HepG2 (cell line): ENCODE data around the gene ARID1A. TPM values are rescaled to one million over a fixed set of nuclear protein-coding genes. Genes with fewer than 3 reads are reported as not detected.

ENCODE experiments used
- AGO2 ChIP-seq: fragments of 200-400 bp; formaldehyde crosslinking; optimal IDR thresholded peaks from 2 replicates; pipeline ENCODE3; 2017; ENCODE audit warnings: mild to moderate bottlenecking, low read depth, low read length, moderate library complexity
- DNMT3B ChIP-seq: conservative IDR thresholded peaks from 2 replicates; pipeline ENCODE4 v1.6.1; 2016; ENCODE audit warnings: missing biosample characterization, control low read depth
- DR1 ChIP-seq: sonication (generic); formaldehyde crosslinking; IDR thresholded peaks from 2 replicates; pipeline ENCODE4 v1.8.0; 2021; ENCODE audit warnings: mild to moderate bottlenecking, missing genetic modification reagents, inconsistent platforms
- MEIS2 ChIP-seq: sonication (generic); formaldehyde crosslinking; IDR thresholded peaks from 2 replicates; pipeline ENCODE4 v1.9.0; 2021; ENCODE audit warnings: mild to moderate bottlenecking, missing genetic modification reagents
- PRMT3 ChIP-seq: sonication (generic); formaldehyde crosslinking; IDR thresholded peaks from 2 replicates; pipeline ENCODE4 v1.8.1; 2022; ENCODE audit warnings: low read depth, mild to moderate bottlenecking, moderate library complexity, missing genetic modification reagents, borderline replicate concordance
- SRSF4 ChIP-seq: fragments of 200-400 bp; formaldehyde crosslinking; IDR thresholded peaks from one replicate; pipeline ENCODE4 v1.6.1; 2018; ENCODE audit warnings: mild to moderate bottlenecking, low read depth, low read length, moderate library complexity; ENCODE audit not compliant: poor library complexity, severe bottlenecking
- TCF7 ChIP-seq: sonication (generic); IDR thresholded peaks from 2 replicates; pipeline ENCODE4 v1.6.1; 2016; ENCODE audit warnings: antibody characterized with exemption, low read depth
- ZBTB7B ChIP-seq: sonication (generic); formaldehyde crosslinking; IDR thresholded peaks from 2 replicates; pipeline ENCODE4 v1.4.0; 2020; ENCODE audit warnings: missing genetic modification reagents
- ZFP36 ChIP-seq: fragments of 150-350 bp; IDR thresholded peaks from 2 replicates; pipeline ENCODE4 v1.6.1; 2018; ENCODE audit warnings: borderline replicate concordance, low read length, low read depth; ENCODE audit not compliant: partially characterized antibody
- ZNF263 ChIP-seq: sonication (generic); formaldehyde crosslinking; IDR thresholded peaks from 2 replicates; pipeline ENCODE4 v1.4.0; 2020; ENCODE audit warnings: missing genetic modification reagents
- ZNF567 ChIP-seq: sonication (generic); formaldehyde crosslinking; IDR thresholded peaks from 2 replicates; pipeline ENCODE4 v1.8.1; 2023; ENCODE audit warnings: mild to moderate bottlenecking, missing genetic modification reagents, borderline replicate concordance
- ZNF614 ChIP-seq: IDR thresholded peaks from 2 replicates; pipeline ENCODE4 v1.6.1; 2018; ENCODE audit warnings: missing biosample characterization, missing genetic modification reagents, inconsistent platforms, borderline replicate concordance
- ZNF879 ChIP-seq: sonication (generic); formaldehyde crosslinking; IDR thresholded peaks from 2 replicates; pipeline ENCODE4 v1.8.1; 2023; ENCODE audit warnings: missing genetic modification reagents
- polyA plus RNA-seq, 8 experiments: library from polyadenylated mRNA; depleted of rRNA in 3 of 8; stranded (reverse) in 7 of 8; unstranded in 1 of 8; fragments of >200 nt; fragmentation: Illumina TruSeq in 4 of 8; extraction: Trizol in 4 of 8; gene quantifications; 2 replicates each; pipeline versions ENCODE4 v1.2.1 to v1.2.3, GENCODE V29; 2011 to 2016; ENCODE audit warnings: low read depth in 4 of 8, missing spikeins in 1 of 8, mixed read lengths in 1 of 8; ENCODE audit not compliant: insufficient read depth in 1 of 8
- total RNA-seq, 5 experiments: library from RNA; depleted of rRNA; stranded (reverse); fragments of >200 nt; fragmentation: Illumina TruSeq; extraction: Trizol; gene quantifications; 2 replicates each; pipeline ENCODE4 v1.2.3, GENCODE V29; 2016; ENCODE audit warnings: low read depth in 1 of 5
- TF ChIP-seq, protein P1 (sequence below): sonication (generic); formaldehyde crosslinking; IDR thresholded peaks from 2 replicates; pipeline ENCODE4 v1.4.0; 2020; ENCODE audit warnings: missing genetic modification reagents
- TF ChIP-seq, protein P2 (sequence below): sonication (generic); formaldehyde crosslinking; IDR thresholded peaks from 2 replicates; pipeline ENCODE4 v1.8.1; 2023; ENCODE audit warnings: mild to moderate bottlenecking, missing genetic modification reagents, borderline replicate concordance
- TF ChIP-seq, protein P3 (sequence below): sonication (generic); formaldehyde crosslinking; IDR thresholded peaks from 2 replicates; pipeline ENCODE4 v1.8.0; 2022; ENCODE audit warnings: missing genetic modification reagents, mild to moderate bottlenecking, borderline replicate concordance
- TF ChIP-seq, protein P4 (sequence below): IDR thresholded peaks from 2 replicates; pipeline ENCODE4 v1.6.1; 2016; ENCODE audit warnings: low read depth, missing genetic modification reagents, missing compliant biosample characterization
- TF ChIP-seq, protein P5 (sequence below): sonication (generic); formaldehyde crosslinking; IDR thresholded peaks from 2 replicates; pipeline ENCODE4 v1.5.0; 2020; ENCODE audit warnings: missing genetic modification reagents

The ARID1A gene
- total and polyA plus RNA-seq, 2 of the 13 experiments (the other 11 are each of a cell fraction or from before 2014, with no cell fraction given), result 11.9 to 15.9 TPM

DNA sequence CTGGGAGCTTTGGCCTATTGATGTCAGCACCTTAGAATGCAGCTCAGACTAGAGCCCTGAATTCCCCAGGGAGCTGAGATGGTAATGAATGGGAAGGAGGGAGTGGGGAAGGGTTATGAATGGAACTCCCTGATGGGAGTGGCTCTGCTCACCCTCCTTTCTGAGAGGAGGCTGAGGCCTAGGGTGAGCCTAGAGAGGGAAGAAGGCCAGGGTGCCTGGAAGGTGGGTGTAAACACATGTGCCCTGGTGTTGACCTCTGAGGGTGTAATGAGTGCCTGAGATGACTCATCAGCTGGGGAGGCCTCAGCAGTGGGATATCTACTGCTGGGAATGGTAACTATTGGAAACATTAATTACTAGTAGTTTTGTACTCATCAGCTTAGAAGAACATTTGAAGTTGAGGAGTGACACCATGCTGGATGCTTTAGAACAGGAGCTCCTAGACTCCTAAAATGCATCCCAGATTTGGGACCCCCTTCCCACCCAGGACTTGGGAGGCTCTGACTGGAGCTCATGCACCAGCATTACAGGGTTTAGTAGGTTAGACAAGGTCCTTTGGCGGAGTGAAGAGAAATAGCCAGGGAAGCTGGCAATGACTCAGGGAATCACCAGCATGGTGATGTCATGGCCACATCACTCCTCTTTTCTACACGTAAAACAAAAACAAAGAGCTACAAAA lies 76.0 kb downstream of the ARID1A start (continued):
- TF ChIP-seq, protein P1, sequence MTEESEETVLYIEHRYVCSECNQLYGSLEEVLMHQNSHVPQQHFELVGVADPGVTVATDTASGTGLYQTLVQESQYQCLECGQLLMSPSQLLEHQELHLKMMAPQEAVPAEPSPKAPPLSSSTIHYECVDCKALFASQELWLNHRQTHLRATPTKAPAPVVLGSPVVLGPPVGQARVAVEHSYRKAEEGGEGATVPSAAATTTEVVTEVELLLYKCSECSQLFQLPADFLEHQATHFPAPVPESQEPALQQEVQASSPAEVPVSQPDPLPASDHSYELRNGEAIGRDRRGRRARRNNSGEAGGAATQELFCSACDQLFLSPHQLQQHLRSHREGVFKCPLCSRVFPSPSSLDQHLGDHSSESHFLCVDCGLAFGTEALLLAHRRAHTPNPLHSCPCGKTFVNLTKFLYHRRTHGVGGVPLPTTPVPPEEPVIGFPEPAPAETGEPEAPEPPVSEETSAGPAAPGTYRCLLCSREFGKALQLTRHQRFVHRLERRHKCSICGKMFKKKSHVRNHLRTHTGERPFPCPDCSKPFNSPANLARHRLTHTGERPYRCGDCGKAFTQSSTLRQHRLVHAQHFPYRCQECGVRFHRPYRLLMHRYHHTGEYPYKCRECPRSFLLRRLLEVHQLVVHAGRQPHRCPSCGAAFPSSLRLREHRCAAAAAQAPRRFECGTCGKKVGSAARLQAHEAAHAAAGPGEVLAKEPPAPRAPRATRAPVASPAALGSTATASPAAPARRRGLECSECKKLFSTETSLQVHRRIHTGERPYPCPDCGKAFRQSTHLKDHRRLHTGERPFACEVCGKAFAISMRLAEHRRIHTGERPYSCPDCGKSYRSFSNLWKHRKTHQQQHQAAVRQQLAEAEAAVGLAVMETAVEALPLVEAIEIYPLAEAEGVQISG (CRISPR knock-in tag), result no peak
- TF ChIP-seq SRSF4, result no peak
- no peak for TF ChIP-seq DNMT3B (CRISPR knock-in tag)
- 0 out of 2 replicates have a peak, but pooled peaks have one; percentile 62 for TF ChIP-seq ZNF614 (CRISPR knock-in tag)
- no peak for TF ChIP-seq TCF7
- TF ChIP-seq AGO2, result no peak
- TF ChIP-seq, protein P2, sequence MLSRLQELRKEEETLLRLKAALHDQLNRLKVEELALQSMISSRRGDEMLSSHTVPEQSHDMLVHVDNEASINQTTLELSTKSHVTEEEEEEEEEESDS, result no peak
- TF ChIP-seq DR1 (CRISPR knock-in tag), result no peak
- TF ChIP-seq ZNF879, result no peak
- TF ChIP-seq ZFP36, result no peak
- TF ChIP-seq ZBTB7B (CRISPR knock-in tag), result no peak
- no peak for TF ChIP-seq ZNF567
- TF ChIP-seq PRMT3, result no peak
- TF ChIP-seq, protein P3, sequence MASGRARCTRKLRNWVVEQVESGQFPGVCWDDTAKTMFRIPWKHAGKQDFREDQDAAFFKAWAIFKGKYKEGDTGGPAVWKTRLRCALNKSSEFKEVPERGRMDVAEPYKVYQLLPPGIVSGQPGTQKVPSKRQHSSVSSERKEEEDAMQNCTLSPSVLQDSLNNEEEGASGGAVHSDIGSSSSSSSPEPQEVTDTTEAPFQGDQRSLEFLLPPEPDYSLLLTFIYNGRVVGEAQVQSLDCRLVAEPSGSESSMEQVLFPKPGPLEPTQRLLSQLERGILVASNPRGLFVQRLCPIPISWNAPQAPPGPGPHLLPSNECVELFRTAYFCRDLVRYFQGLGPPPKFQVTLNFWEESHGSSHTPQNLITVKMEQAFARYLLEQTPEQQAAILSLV, result no peak
- TF ChIP-seq, protein P4, sequence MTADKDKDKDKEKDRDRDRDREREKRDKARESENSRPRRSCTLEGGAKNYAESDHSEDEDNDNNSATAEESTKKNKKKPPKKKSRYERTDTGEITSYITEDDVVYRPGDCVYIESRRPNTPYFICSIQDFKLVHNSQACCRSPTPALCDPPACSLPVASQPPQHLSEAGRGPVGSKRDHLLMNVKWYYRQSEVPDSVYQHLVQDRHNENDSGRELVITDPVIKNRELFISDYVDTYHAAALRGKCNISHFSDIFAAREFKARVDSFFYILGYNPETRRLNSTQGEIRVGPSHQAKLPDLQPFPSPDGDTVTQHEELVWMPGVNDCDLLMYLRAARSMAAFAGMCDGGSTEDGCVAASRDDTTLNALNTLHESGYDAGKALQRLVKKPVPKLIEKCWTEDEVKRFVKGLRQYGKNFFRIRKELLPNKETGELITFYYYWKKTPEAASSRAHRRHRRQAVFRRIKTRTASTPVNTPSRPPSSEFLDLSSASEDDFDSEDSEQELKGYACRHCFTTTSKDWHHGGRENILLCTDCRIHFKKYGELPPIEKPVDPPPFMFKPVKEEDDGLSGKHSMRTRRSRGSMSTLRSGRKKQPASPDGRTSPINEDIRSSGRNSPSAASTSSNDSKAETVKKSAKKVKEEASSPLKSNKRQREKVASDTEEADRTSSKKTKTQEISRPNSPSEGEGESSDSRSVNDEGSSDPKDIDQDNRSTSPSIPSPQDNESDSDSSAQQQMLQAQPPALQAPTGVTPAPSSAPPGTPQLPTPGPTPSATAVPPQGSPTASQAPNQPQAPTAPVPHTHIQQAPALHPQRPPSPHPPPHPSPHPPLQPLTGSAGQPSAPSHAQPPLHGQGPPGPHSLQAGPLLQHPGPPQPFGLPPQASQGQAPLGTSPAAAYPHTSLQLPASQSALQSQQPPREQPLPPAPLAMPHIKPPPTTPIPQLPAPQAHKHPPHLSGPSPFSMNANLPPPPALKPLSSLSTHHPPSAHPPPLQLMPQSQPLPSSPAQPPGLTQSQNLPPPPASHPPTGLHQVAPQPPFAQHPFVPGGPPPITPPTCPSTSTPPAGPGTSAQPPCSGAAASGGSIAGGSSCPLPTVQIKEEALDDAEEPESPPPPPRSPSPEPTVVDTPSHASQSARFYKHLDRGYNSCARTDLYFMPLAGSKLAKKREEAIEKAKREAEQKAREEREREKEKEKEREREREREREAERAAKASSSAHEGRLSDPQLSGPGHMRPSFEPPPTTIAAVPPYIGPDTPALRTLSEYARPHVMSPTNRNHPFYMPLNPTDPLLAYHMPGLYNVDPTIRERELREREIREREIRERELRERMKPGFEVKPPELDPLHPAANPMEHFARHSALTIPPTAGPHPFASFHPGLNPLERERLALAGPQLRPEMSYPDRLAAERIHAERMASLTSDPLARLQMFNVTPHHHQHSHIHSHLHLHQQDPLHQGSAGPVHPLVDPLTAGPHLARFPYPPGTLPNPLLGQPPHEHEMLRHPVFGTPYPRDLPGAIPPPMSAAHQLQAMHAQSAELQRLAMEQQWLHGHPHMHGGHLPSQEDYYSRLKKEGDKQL, result no peak
- TF ChIP-seq, protein P5, sequence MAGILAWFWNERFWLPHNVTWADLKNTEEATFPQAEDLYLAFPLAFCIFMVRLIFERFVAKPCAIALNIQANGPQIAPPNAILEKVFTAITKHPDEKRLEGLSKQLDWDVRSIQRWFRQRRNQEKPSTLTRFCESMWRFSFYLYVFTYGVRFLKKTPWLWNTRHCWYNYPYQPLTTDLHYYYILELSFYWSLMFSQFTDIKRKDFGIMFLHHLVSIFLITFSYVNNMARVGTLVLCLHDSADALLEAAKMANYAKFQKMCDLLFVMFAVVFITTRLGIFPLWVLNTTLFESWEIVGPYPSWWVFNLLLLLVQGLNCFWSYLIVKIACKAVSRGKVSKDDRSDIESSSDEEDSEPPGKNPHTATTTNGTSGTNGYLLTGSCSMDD (CRISPR knock-in tag), result no peak
- no peak for TF ChIP-seq ZNF263 (CRISPR knock-in tag)
- no peak for TF ChIP-seq MEIS2 (CRISPR knock-in tag)
